IPS-18a (cell line): ENCODE data around the gene SLC15A3.

Source experiments
- H3K27ac ChIP-seq: one replicate; pipeline ENCODE4 v1.5.1; 2013; ENCODE audit warnings: low read length
- H3K27me3 ChIP-seq: one replicate; pipeline ENCODE4 v1.6.1; 2013; ENCODE audit warnings: mild to moderate bottlenecking, low read length; ENCODE audit not compliant: control insufficient read depth, insufficient read depth
- H3K36me3 ChIP-seq: one replicate; pipeline ENCODE4 v1.6.1; 2013; ENCODE audit warnings: low read depth, low read length; ENCODE audit not compliant: control insufficient read depth
- H3K4me1 ChIP-seq: one replicate; pipeline ENCODE4 v1.6.1; 2013; ENCODE audit warnings: low read depth, low read length; ENCODE audit not compliant: control insufficient read depth
- H3K4me3 ChIP-seq: one replicate; pipeline ENCODE4 v1.5.1; 2013; ENCODE audit warnings: low read length
- H3K9ac ChIP-seq: one replicate; pipeline ENCODE4 v1.6.1; 2013; ENCODE audit warnings: mild to moderate bottlenecking, low read length, moderate library complexity
- H3K9me3 ChIP-seq: one replicate; pipeline ENCODE4 v1.6.1; 2013; ENCODE audit warnings: low read depth, low read length; ENCODE audit not compliant: control insufficient read depth

Gene SLC15A3

DNA sequence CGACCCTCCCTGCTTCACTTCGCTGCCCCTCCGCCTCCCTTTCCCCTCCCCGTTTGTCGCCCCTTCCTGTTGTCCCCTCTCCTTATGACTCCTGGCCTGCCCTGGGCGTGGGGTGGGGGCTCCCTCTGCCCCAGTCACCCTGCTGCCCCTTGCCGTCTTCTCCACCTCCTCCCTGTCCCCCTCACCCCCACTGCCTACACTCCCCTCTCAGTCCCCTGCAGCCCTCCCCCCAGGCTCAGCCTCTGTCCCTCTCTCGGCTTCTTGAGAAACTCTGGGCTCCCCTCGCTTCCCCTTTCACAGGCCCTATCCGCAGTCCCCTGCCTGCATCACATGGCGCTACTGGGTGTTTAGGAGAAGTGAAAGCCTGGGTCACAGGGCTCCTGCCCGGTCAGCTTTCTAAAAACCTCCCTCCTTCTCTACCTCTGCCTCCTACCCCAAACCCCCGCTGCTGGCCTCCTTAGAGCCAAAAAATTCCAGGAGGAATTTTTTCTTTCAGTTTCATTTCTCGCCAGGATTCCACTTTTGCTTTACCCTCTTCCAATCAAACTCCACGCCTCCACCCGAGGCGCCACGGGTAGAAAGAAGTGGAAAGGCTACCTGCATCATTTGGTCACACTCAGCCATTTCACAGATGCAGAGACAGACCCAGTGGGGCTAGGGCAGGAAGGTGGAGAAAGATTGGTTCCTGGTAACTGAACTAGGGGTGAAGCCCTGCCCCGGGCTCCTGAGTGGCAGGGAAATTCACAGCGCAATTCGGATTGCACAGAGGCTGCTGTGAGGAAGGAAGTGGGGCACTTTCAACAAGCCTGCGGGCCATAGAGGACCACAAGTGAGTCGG, at the start of gene SLC15A3:
Gene SLC15A3 (minus strand): TSS at position 273 of the 838 bp plus-strand sequence. CDS start 625 bp downstream, outside the sequence.
- Histone ChIP-seq H3K36me3 (no peaks in the 10 kb centered on the region), H3K4me3 (peak within 1 kb of the TSS; percentile 53), H3K27ac (no peak within 1 kb of the TSS), H3K9me3 (no peaks in the 10 kb centered on the region), H3K4me1 (peaks cover 4% of the 10 kb centered on the region), H3K27me3 (peaks cover 23% of the 10 kb centered on the region), H3K9ac (no peak within 1 kb of the TSS)

DNA sequence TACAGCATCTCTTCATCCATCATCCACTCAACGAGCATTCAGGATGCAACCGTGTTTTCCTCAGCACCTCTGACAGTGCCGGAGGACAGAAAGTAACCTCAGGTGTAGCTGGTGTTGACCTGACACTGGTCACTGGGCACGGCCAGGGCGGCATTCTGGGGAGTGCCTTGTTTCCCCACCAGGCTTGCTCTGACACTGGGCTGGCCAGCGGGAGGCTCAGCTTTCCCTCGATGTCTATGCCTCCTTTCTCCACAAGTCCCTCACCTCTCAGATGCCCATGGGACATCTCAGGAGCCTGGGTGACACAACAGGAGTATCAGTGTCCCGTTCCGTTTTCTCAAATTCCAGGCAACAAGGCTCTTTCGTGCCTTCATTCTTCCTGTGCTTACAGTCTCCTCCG, 48.5 kb upstream of the SLC15A3 start:
- Histone ChIP-seq H3K36me3 (no peaks in the 10 kb centered on the region), H3K4me3 (no peak overlapping the region), H3K9ac (no peak overlapping the region), H3K27me3 (peaks cover 17% of the 10 kb centered on the region), H3K4me1 (no peaks in the 10 kb centered on the region), H3K9me3 (no peaks in the 10 kb centered on the region), H3K27ac (no peak overlapping the region)

DNA sequence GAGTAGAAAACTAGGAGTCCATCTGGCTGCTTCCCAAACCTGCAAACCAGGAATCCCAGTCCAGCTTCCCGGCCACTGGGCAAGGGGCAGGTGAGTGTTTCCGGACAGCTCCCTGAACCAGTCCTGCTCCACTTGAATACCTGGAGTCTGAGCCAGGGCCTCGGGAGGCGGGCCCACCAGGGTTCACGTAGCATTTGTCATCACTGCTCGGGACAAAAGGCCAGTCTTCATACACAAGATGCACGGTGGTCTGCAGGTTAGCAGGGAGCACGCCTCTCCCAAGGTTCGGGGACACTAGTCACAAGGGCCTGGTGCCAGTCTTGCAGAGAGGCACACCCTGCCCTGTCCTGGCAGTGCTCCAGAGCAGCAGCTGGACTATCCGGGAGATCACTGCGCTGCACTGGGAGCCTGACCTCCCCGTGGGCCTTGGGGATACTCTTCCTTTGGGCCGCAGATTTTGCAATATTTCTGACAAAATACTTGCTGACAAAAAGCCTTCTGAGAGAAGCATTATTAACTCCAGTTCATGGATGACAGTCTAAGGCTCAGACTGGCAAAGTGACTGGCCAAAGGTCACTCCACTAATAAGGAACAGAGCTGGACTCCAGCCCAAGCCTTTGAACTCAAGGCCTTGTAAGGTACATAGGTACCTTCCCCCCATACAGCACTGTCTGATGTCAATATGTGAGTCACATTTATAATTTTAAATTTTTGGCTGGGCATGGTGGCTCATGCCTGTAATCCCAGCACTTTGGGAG, 44.6 kb upstream of the SLC15A3 start:
- Histone ChIP-seq H3K9me3 (no peaks in the 10 kb centered on the region), H3K4me1 (no peaks in the 10 kb centered on the region), H3K27me3 (peaks cover 3% of the 10 kb centered on the region), H3K4me3 (no peak overlapping the region), H3K9ac (no peak overlapping the region), H3K36me3 (no peaks in the 10 kb centered on the region), H3K27ac (no peak overlapping the region)

DNA sequence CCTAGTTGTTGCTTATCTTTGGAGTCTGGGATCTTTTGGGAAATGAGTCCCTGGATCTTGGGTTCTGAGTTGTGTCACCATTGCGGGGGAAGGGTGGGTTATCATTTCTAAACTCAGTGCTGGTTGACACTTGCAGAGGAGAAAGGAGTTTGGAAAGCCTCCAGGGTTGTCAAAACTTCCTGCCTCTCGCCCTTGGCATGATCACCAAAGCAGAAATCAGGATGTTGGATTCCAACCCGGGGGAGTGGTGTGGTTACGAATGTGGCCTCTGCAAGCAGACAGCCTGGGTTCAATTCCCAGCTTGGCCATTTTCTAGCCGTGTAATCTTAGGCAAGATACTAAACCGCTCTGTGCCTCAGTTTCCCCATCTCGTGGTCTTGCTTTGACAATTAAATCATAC, 43.8 kb upstream of the SLC15A3 start:
- Histone ChIP-seq H3K27ac (no peak overlapping the region), H3K9me3 (no peaks in the 10 kb centered on the region), H3K27me3 (peaks cover 3% of the 10 kb centered on the region), H3K9ac (no peak overlapping the region), H3K36me3 (no peaks in the 10 kb centered on the region), H3K4me3 (no peak overlapping the region), H3K4me1 (no peaks in the 10 kb centered on the region)

DNA sequence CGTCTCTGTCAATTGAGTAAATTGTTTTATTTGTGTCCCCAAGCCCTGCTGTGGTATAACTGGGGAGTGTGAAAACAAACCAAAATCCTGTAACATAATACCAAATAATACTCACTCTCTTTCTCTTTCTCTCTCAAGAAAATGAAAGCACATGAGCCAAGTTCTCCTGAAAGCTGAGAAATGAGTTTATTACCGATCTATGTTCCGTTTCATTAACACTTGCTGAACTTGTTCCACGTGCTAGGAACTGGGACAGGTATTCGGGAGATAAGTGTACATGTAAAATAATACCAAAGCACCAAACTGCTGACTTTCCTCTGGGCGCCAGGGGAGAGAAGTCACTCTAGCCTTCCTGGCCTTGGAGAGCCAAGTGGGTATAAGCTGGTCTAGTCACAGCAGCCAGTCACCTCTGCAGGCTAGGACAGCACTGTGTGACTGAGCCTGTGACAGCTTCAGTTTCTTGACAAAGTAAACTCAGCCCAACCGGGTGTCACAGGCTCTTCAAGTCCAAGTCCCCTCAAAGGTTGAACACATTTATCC, 42.6 kb upstream of the SLC15A3 start:
- H3K36me3 ChIP-seq = no peaks in the 10 kb centered on the region
- H3K4me3 ChIP-seq = no peak overlapping the region
- no peak overlapping the region for H3K9ac ChIP-seq
- H3K9me3 ChIP-seq = no peaks in the 10 kb centered on the region
- H3K27ac ChIP-seq = no peak overlapping the region
- H3K27me3 ChIP-seq = no peaks in the 10 kb centered on the region
- H3K4me1 ChIP-seq = no peaks in the 10 kb centered on the region

DNA sequence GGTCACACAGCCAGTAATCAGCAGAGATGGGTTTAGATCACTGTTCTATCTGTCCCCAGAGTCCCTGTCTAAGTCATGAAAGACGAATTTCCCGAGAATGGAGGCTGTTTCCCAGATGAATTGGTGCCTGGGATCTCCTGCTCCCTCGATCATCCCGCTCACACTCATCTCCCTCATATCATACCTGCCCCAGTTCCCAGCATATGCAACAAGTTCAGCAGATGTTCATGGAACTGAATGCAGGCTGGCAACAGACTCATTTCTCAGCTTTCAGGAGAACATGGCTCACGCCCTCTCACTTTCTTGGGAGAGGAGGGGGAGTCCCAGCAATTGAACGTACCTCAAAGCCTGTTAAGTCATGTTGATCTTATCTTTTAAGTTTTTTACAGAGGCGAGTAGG, 41.6 kb upstream of the SLC15A3 start:
- no peaks in the 10 kb centered on the region for H3K27me3 ChIP-seq

DNA sequence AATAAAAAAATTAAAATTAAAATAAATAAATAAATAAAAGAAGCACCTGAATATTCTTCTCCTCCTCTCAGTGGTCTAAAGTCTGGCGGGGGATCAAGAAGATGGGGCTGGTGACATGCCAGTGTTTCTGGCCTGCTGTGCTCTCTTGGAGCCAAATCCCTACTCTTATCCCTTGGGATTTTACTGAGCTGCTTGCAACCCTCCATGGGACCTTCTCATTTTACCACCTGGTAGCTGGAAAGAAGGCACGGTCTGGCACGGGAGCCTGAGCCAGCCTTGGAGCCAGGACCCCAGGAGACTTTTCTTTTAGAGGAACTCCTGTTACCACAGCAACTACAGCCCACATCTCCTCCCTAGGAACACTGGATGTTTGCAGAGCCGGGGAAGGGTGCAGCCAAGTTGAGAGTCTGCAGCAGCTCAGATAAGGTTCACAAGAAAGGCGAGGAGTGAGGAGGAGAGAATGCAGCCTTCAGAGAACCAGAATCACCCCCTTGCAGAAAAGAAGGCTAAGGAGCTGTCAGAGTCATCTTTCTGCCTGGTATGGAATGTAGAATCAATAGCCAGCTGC, 41.0 kb upstream of the SLC15A3 start:
- Histone ChIP-seq H3K4me1 (no peaks in the 10 kb centered on the region), H3K4me3 (no peak overlapping the region), H3K27me3 (no peaks in the 10 kb centered on the region), H3K9ac (no peak overlapping the region), H3K27ac (no peak overlapping the region), H3K9me3 (no peaks in the 10 kb centered on the region), H3K36me3 (no peaks in the 10 kb centered on the region)

More for the DNA sequence above, 41.6 kb upstream of the SLC15A3 start:
- Histone ChIP-seq H3K27ac (no peak overlapping the region), H3K36me3 (no peaks in the 10 kb centered on the region), H3K4me1 (no peaks in the 10 kb centered on the region), H3K4me3 (no peak overlapping the region), H3K9ac (no peak overlapping the region), H3K9me3 (no peaks in the 10 kb centered on the region)

DNA sequence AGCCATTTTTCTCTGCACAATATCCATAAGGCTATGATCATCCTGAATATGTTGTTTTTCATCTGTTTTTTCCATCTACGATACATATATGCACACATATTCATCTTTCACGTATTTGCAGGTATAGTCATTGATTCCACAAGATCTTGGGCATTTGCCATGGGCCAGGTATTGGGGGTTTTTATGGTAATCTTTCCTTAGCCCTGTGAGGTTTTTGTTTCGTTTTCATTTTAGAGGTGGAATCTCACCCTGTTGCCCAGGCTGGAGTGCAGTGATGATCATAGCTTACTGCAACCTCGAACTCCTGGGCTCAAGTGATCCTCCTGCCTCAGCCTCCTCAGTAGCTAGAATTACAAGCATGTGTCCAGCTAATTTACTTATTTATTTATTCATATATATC, 39.5 kb upstream of the SLC15A3 start:
- Histone ChIP-seq H3K27ac (no peak overlapping the region), H3K9ac (no peak overlapping the region), H3K9me3 (no peaks in the 10 kb centered on the region), H3K36me3 (no peaks in the 10 kb centered on the region), H3K4me3 (no peak overlapping the region), H3K4me1 (no peaks in the 10 kb centered on the region), H3K27me3 (no peaks in the 10 kb centered on the region)

DNA sequence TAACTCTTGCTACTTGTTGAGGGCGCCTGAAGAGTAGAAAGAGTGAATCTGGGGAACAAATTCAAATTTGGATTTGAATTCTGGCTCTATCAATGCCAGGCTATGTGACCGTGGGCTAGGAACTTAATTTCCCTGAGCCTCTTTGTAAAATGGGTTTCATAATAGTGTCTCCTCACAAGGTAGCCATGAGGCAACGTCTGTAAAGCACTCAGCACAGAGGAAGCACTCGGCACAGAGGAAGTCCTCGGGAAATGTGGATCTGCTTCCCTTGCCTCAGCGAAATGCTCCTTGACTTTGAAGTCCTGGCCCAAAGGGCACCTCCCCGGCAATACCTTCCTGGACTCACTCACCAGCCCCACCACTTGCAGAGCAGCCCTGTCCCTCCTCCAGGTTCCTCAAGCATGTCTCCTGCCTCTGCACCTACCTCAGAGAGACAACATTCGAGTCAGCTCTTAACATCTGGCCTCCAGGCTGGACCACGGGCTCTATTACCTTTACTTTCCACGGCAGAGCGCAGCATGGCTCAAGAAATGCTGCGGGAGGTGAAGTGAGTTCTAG, 37.2 kb upstream of the SLC15A3 start:
- Histone ChIP-seq H3K4me3 (no peak overlapping the region), H3K27me3 (no peaks in the 10 kb centered on the region), H3K36me3 (no peaks in the 10 kb centered on the region)

DNA sequence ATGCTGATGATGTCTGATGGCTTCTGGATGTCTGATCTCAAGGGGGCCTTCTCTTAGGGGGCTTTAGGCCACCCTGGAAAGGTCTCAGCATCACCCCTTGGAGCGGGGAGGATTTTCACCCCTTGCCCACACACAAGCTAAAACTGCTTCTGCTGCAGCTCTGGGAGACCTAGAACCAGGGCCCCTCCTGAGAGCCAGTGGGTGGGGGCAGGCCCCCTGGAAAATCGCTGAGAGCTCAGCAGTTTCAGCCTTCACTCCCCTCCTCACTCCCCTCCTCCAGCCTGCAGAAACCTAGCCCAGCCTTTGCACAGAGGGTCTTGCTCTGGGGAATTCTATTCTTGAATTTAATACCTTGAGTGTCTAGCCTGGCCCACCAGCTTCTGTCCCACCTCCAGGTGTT, 36.7 kb upstream of the SLC15A3 start:
- H3K36me3 ChIP-seq = no peaks in the 10 kb centered on the region
- no peak overlapping the region for H3K4me3 ChIP-seq
- H3K27me3 ChIP-seq = no peaks in the 10 kb centered on the region
- no peaks in the 10 kb centered on the region for H3K4me1 ChIP-seq
- no peak overlapping the region for H3K27ac ChIP-seq
- H3K9me3 ChIP-seq = no peaks in the 10 kb centered on the region
- H3K9ac ChIP-seq = no peak overlapping the region

More for the DNA sequence above, 37.2 kb upstream of the SLC15A3 start:
- H3K9me3 ChIP-seq = no peaks in the 10 kb centered on the region
- no peak overlapping the region for H3K27ac ChIP-seq
- H3K9ac ChIP-seq = no peak overlapping the region
- H3K4me1 ChIP-seq = no peaks in the 10 kb centered on the region

DNA sequence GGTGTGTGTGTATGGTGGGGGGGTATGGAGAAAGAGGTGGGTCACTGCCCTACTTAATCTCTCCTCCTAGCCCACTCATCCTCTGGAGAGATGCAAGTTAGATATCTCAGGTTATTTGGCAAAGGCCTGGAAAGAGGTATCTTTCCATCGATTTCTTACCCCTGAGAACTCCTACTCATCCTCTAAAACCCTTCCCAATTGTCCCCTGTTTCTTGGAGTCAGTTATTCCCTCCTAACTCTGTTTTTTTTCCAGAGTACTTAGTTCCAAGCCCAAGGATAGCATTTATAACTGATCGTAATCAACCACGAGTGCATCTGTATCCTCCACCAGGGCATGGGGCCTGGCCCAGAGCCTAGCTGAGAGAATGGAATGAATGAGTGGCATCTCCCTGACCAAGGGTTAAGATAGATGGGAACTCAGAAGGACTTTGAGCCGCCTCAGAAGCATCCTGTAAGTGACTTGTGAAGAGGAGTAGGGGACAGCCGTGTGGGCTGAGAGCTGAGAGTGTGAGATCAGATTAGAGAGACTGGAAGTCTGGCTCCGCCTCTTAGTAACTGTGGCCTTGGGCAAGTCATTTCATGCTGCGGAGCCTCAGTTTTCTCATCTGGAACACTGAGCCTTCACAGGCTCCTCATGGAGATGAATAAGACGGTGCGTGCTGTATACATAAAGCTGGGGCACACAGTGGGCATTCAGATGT, 35.8 kb upstream of the SLC15A3 start:
- Histone ChIP-seq H3K9me3 (no peaks in the 10 kb centered on the region), H3K9ac (no peak overlapping the region), H3K27ac (no peak overlapping the region), H3K4me3 (no peak overlapping the region), H3K4me1 (no peaks in the 10 kb centered on the region), H3K27me3 (no peaks in the 10 kb centered on the region), H3K36me3 (no peaks in the 10 kb centered on the region)
